Peyer's patch (tissue), 4 donors: ENCODE data around the gene NFIB.

Experiments
- POLR2A ChIP-seq, 2 donors: fragments of 450-650 bp; IDR thresholded peaks; one replicate each; pipeline ENCODE4 v1.5.1; 2017; ENCODE audit warnings: antibody characterized with exemption in 2 of 2, mild to moderate bottlenecking in 2 of 2, moderate library complexity in 2 of 2
- TF ChIP-seq, protein P1 (sequence below), 6 experiments: fragments of 450-650 bp in 4 of 6; fragments of 200-600 bp in 2 of 6; sonication (generic) in 1 of 6; IDR thresholded peaks; one replicate each; pipeline ENCODE4 v1.5.1; 2017 to 2019; ENCODE audit warnings: antibody characterized with exemption in 6 of 6, mild to moderate bottlenecking in 3 of 6, moderate library complexity in 1 of 6

DNA sequence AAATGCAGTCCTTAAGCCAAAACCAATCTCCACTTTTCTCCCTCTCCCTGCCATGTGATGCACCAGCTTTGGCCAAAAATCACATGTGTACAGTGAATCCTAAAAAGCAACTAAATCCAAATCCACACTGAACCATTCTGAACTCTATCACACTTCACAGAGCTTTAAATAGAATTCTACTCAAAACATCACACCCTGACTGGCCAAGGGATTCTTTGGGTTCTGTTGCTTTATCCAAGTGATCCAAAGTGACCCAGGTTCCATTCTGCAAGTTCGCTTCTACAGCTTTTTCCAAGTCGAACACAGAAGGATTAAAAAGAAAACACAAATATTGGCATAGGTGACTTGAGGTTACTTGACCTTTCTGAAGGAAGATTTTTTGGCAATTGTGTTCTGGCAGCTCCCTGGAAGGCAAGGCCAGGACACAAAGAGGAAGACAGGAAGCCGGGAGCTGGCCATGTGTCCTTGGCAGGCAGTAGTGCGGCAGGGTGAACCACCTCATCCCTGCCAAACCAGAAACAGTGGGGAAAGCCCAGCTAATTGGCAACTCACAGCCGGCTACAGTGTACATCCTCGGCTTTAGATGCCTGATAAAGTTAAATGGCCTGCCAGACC lies 115.0 kb downstream of the NFIB start:
- TF ChIP-seq, protein P1, sequence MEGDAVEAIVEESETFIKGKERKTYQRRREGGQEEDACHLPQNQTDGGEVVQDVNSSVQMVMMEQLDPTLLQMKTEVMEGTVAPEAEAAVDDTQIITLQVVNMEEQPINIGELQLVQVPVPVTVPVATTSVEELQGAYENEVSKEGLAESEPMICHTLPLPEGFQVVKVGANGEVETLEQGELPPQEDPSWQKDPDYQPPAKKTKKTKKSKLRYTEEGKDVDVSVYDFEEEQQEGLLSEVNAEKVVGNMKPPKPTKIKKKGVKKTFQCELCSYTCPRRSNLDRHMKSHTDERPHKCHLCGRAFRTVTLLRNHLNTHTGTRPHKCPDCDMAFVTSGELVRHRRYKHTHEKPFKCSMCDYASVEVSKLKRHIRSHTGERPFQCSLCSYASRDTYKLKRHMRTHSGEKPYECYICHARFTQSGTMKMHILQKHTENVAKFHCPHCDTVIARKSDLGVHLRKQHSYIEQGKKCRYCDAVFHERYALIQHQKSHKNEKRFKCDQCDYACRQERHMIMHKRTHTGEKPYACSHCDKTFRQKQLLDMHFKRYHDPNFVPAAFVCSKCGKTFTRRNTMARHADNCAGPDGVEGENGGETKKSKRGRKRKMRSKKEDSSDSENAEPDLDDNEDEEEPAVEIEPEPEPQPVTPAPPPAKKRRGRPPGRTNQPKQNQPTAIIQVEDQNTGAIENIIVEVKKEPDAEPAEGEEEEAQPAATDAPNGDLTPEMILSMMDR (IDR thresholded peaks at IDR 0.05), result no peak
- no peak for TF ChIP-seq POLR2A (IDR thresholded peaks at IDR 0.05)
